ENCODE data around the gene CNIH1. TPM values are rescaled to one million over a fixed set of nuclear protein-coding genes. Genes with fewer than 3 reads are reported as not detected.
"Not testable (repeated sequence)": the region's sequence is repeated elsewhere in the genome, so short reads cannot be mapped to it uniquely, and the experiment has no call there.

CNIH1 gene
- total RNA-seq, 4 donors from 2014 or later = 73.4 to 176 (median 136) TPM

GRCh38 chr14:54395284-54395683, 45.9 kb downstream of the CNIH1 start:
- in situ Hi-C loops (cut with MboI; ENCODE audit: low sequenced_read_pairs in 4 of 4) (no loop called here), intact Hi-C loops (cut with DNase I; ENCODE audit: low total_unique reads) (no loop called here)
- no peak for ATAC-seq
- no peaks in the 10 kb centered on the region for H3K9me3 ChIP-seq
- H3K27me3 ChIP-seq = no peaks in the 10 kb centered on the region
- TF ChIP-seq POLR2A (IDR thresholded peaks at IDR 0.05) = no peak
- no peak for TF ChIP-seq CTCF (IDR thresholded peaks at IDR 0.05 in 4 of 5, conservative IDR thresholded peaks at IDR 0.05 in 1 of 5)
- H3K4me3 ChIP-seq = no peak overlapping the region
- H3K4me1 ChIP-seq = peaks cover 3 to 12% of the 10 kb centered on the region in 2 donors
- H3K27ac ChIP-seq = no peak overlapping the region
- no peaks in the 10 kb centered on the region for H3K36me3 ChIP-seq
- DNase-seq = no peak

GRCh38 chr14:54394596-54394995, 46.6 kb downstream of the CNIH1 start:
- ATAC-seq (no peak), DNase-seq (no peak)
- no peak overlapping the region for H3K27ac ChIP-seq
- intact Hi-C loops (cut with DNase I; ENCODE audit: low total_unique reads) (no loop called here), in situ Hi-C loops (cut with MboI; ENCODE audit: low sequenced_read_pairs in 4 of 4) (no loop called here)
- H3K36me3 ChIP-seq = no peaks in the 10 kb centered on the region
- no peak for TF ChIP-seq POLR2A (IDR thresholded peaks at IDR 0.05)
- no peak for TF ChIP-seq CTCF (IDR thresholded peaks at IDR 0.05 in 4 of 5, conservative IDR thresholded peaks at IDR 0.05 in 1 of 5)
- H3K4me3 ChIP-seq = no peak overlapping the region
- no peaks in the 10 kb centered on the region for H3K9me3 ChIP-seq
- peaks cover 3 to 12% of the 10 kb centered on the region in 2 donors for H3K4me1 ChIP-seq
- H3K27me3 ChIP-seq = no peaks in the 10 kb centered on the region

- H3K4me3 ChIP-seq; DNase-seq; intact Hi-C loops (cut with DNase I; ENCODE audit: low total_unique reads); H3K27me3 ChIP-seq; ATAC-seq; H3K9me3 ChIP-seq; H3K36me3 ChIP-seq; H3K27ac ChIP-seq; in situ Hi-C loops (cut with MboI; ENCODE audit: low sequenced_read_pairs in 4 of 4): not testable (repeated sequence)
- peaks cover 3 to 12% of the 10 kb centered on the region in 2 donors for H3K4me1 ChIP-seq
Observed at GRCh38 chr14:54392986-54393884, 47.9 kb downstream of the CNIH1 start.

- intact Hi-C loops (cut with DNase I; ENCODE audit: low total_unique reads) = no loop called here
Observed at GRCh38 chr14:54392131-54392859, 48.9 kb downstream of the CNIH1 start.

More at GRCh38 chr14:54392131-54392859, 48.9 kb downstream of the CNIH1 start:
- Histone ChIP-seq H3K27ac (no peak overlapping the region), H3K27me3 (no peaks in the 10 kb centered on the region), H3K36me3 (no peaks in the 10 kb centered on the region), H3K4me3 (no peak overlapping the region), H3K4me1 (peaks cover under 1 to 3% of the 10 kb centered on the region in 2 donors), H3K9me3 (no peaks in the 10 kb centered on the region)
- DNase-seq (no peak), ATAC-seq (no peak)
- in situ Hi-C loops (cut with MboI; ENCODE audit: low sequenced_read_pairs in 4 of 4) = no loop called here
- TF ChIP-seq CTCF (IDR thresholded peaks at IDR 0.05 in 4 of 5, conservative IDR thresholded peaks at IDR 0.05 in 1 of 5) (no peak), POLR2A (IDR thresholded peaks at IDR 0.05) (no peak)
